HEK293T (cell line): ENCODE measurements around the gene DCP2.

ENCODE experiments used
- ARNT ChIP-seq: fragments of 450-650 bp; IDR thresholded peaks from 2 replicates; pipeline ENCODE4 v1.6.1; 2017; ENCODE audit warnings: mild to moderate bottlenecking
- BHLHE40 ChIP-seq: fragments of 450-650 bp; IDR thresholded peaks from 2 replicates; pipeline ENCODE4 v1.6.1; 2016; ENCODE audit warnings: mild to moderate bottlenecking, moderate library complexity, borderline replicate concordance
- CTBP1 ChIP-seq: fragments of 450-650 bp; IDR thresholded peaks from 2 replicates; pipeline ENCODE4 v1.6.1; 2016; ENCODE audit warnings: borderline replicate concordance
- ELF4 ChIP-seq: fragments of 450-650 bp; IDR thresholded peaks from 2 replicates; pipeline ENCODE4 v1.6.1; 2017; ENCODE audit warnings: antibody characterized with exemption
- FOXA1 ChIP-seq: fragments of 450-650 bp; IDR thresholded peaks from 2 replicates; pipeline ENCODE4 v1.6.1; 2016; ENCODE audit warnings: mild to moderate bottlenecking
- HDGF ChIP-seq: fragments of 450-650 bp; IDR thresholded peaks from 2 replicates; pipeline ENCODE4 v1.6.1; 2017; ENCODE audit warnings: antibody characterized with exemption, borderline replicate concordance
- NFRKB ChIP-seq: fragments of 450-650 bp; IDR thresholded peaks from 2 replicates; pipeline ENCODE4 v1.6.1; 2016; ENCODE audit warnings: mild to moderate bottlenecking, moderate library complexity
- SUZ12 ChIP-seq: fragments of 450-650 bp; IDR thresholded peaks from 2 replicates; pipeline ENCODE4 v1.6.1; 2016; ENCODE audit warnings: mild to moderate bottlenecking
- TF ChIP-seq, protein P1 (sequence below): fragments of 450-650 bp; IDR thresholded peaks from 2 replicates; pipeline ENCODE4 v1.6.1; 2016

DNA sequence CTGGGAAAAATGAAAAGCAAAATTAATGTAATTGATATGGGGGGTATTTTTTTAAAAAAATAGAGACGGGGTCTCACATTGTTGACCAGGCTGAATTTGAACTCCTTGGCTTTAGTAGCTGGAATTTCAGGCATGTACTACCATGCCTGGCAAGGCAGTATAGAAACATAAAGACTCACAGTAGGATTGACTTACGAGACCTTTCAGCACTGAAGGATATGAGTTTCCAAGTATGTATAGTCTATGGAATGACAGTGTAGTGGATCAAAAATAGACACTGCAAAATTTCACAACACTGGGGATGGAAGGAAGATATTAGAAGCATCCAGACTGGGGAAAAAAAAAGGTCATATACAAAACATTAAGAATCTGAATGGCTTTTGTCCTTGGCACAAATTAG lies 6.8 kb downstream of the DCP2 start:
- no peak for TF ChIP-seq ELF4
- no peak for TF ChIP-seq NFRKB
- no peak for TF ChIP-seq FOXA1
- TF ChIP-seq, protein P1, sequence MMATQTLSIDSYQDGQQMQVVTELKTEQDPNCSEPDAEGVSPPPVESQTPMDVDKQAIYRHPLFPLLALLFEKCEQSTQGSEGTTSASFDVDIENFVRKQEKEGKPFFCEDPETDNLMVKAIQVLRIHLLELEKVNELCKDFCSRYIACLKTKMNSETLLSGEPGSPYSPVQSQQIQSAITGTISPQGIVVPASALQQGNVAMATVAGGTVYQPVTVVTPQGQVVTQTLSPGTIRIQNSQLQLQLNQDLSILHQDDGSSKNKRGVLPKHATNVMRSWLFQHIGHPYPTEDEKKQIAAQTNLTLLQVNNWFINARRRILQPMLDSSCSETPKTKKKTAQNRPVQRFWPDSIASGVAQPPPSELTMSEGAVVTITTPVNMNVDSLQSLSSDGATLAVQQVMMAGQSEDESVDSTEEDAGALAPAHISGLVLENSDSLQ, result no peak
- TF ChIP-seq HDGF, result no peak
- no peak for TF ChIP-seq SUZ12
- TF ChIP-seq ARNT, result no peak
- no peak for TF ChIP-seq BHLHE40
- TF ChIP-seq CTBP1, result no peak
